Measurements from ENCODE around the gene QRSL1. TPM values are rescaled to one million over a fixed set of nuclear protein-coding genes. Genes with fewer than 3 reads are reported as not detected.

The QRSL1 gene
- total and polyA plus RNA-seq, 2 donors, result 9.4 to 12.3 TPM

GRCh38 chr6:106630366-106630765, 988 bp downstream of the QRSL1 start:
- no peaks in the 10 kb centered on the region for H3K36me3 ChIP-seq (ENCODE audit: control insufficient read depth in 2 of 2, insufficient read depth in 2 of 2, low read length in 1 of 2)
- DNase-seq (ENCODE audit: low read depth in 6 of 9, low spot score in 9 of 9), result peak in 3 of 9 donors; percentile 4 to 20 (median 13)
- 81% methylated on average over 5 of the region's 5 CpGs for WGBS
- no peak overlapping the region for H3K27ac ChIP-seq (ENCODE audit: low read depth in 1 of 2, low read length in 1 of 2)
- H3K4me1 ChIP-seq (ENCODE audit: control insufficient read depth in 2 of 2, insufficient read depth in 2 of 2, low read length in 2 of 2), result peaks cover 6 to 7% of the 10 kb centered on the region in 2 donors
- no peaks in the 10 kb centered on the region for H3K27me3 ChIP-seq (ENCODE audit: control insufficient read depth in 2 of 2, insufficient read depth in 1 of 2, low read length in 1 of 2)
- H3K4me3 ChIP-seq (ENCODE audit: low read length in 2 of 2), result peak overlapping the region; percentile 72 to 77
- H3K9me3 ChIP-seq (ENCODE audit: control insufficient read depth in 2 of 2, insufficient read depth in 1 of 2, low read length in 1 of 2), result no peaks in the 10 kb centered on the region

- Histone ChIP-seq H3K27me3 (ENCODE audit: control insufficient read depth in 2 of 2, insufficient read depth in 1 of 2, low read length in 1 of 2) (no peaks in the 10 kb centered on the region), H3K4me3 (ENCODE audit: low read length in 2 of 2) (no peak overlapping the region), H3K27ac (ENCODE audit: low read depth in 1 of 2, low read length in 1 of 2) (no peak overlapping the region), H3K36me3 (ENCODE audit: control insufficient read depth in 2 of 2, insufficient read depth in 2 of 2, low read length in 1 of 2) (no peaks in the 10 kb centered on the region), H3K9me3 (ENCODE audit: control insufficient read depth in 2 of 2, insufficient read depth in 1 of 2, low read length in 1 of 2) (no peaks in the 10 kb centered on the region), H3K4me1 (ENCODE audit: control insufficient read depth in 2 of 2, insufficient read depth in 2 of 2, low read length in 2 of 2) (peaks cover 6 to 7% of the 10 kb centered on the region in 2 donors)
- 98% methylated on average over 1 of the region's 1 CpG for WGBS
- DNase-seq (ENCODE audit: low read depth in 6 of 9, low spot score in 9 of 9), result no peak
Measured at GRCh38 chr6:106631346-106631745, 2.0 kb downstream of the QRSL1 start.

- peaks cover 3 to 8% of the 10 kb centered on the region in 2 donors for H3K4me1 ChIP-seq (ENCODE audit: control insufficient read depth in 2 of 2, insufficient read depth in 2 of 2, low read length in 2 of 2)
- H3K27ac ChIP-seq (ENCODE audit: low read depth in 1 of 2, low read length in 1 of 2), result no peak overlapping the region
- H3K27me3 ChIP-seq (ENCODE audit: control insufficient read depth in 2 of 2, insufficient read depth in 1 of 2, low read length in 1 of 2), result no peaks in the 10 kb centered on the region
- no peaks in the 10 kb centered on the region for H3K36me3 ChIP-seq (ENCODE audit: control insufficient read depth in 2 of 2, insufficient read depth in 2 of 2, low read length in 1 of 2)
- no peak for DNase-seq (ENCODE audit: low read depth in 6 of 9, low spot score in 9 of 9)
- no peaks in the 10 kb centered on the region for H3K9me3 ChIP-seq (ENCODE audit: control insufficient read depth in 2 of 2, insufficient read depth in 1 of 2, low read length in 1 of 2)
- H3K4me3 ChIP-seq (ENCODE audit: low read length in 2 of 2), result no peak overlapping the region
- 97% methylated on average over 5 of the region's 5 CpGs for WGBS
Measured at GRCh38 chr6:106634565-106634964, 5.2 kb downstream of the QRSL1 start.

GRCh38 chr6:106637051-106637716, 7.8 kb downstream of the QRSL1 start:
- no peaks in the 10 kb centered on the region for H3K27me3 ChIP-seq (ENCODE audit: control insufficient read depth in 2 of 2, insufficient read depth in 1 of 2, low read length in 1 of 2)
- no peaks in the 10 kb centered on the region for H3K9me3 ChIP-seq (ENCODE audit: control insufficient read depth in 2 of 2, insufficient read depth in 1 of 2, low read length in 1 of 2)
- no peak overlapping the region for H3K4me3 ChIP-seq (ENCODE audit: low read length in 2 of 2)
- DNase-seq (ENCODE audit: low read depth in 6 of 9, low spot score in 9 of 9), result no peak
- peaks cover 0 to 3% of the 10 kb centered on the region in 2 donors for H3K4me1 ChIP-seq (ENCODE audit: control insufficient read depth in 2 of 2, insufficient read depth in 2 of 2, low read length in 2 of 2)
- H3K36me3 ChIP-seq (ENCODE audit: control insufficient read depth in 2 of 2, insufficient read depth in 2 of 2, low read length in 1 of 2), result peaks cover 0 to 7% of the 10 kb centered on the region in 2 donors
- 37% methylated on average over 7 of the region's 7 CpGs for WGBS
- peak overlapping the region in 1 of 2 donors; percentile 10 for H3K27ac ChIP-seq (ENCODE audit: low read depth in 1 of 2, low read length in 1 of 2)

GRCh38 chr6:106637717-106638341, 8.5 kb downstream of the QRSL1 start:
- Histone ChIP-seq H3K27me3 (ENCODE audit: control insufficient read depth in 2 of 2, insufficient read depth in 1 of 2, low read length in 1 of 2) (no peaks in the 10 kb centered on the region), H3K9me3 (ENCODE audit: control insufficient read depth in 2 of 2, insufficient read depth in 1 of 2, low read length in 1 of 2) (no peaks in the 10 kb centered on the region), H3K4me3 (ENCODE audit: low read length in 2 of 2) (no peak overlapping the region), H3K27ac (ENCODE audit: low read depth in 1 of 2, low read length in 1 of 2) (peak overlapping the region in 1 of 2 donors; percentile 10), H3K36me3 (ENCODE audit: control insufficient read depth in 2 of 2, insufficient read depth in 2 of 2, low read length in 1 of 2) (peaks cover 4 to 14% of the 10 kb centered on the region in 2 donors), H3K4me1 (ENCODE audit: control insufficient read depth in 2 of 2, insufficient read depth in 2 of 2, low read length in 2 of 2) (peaks cover 0 to 3% of the 10 kb centered on the region in 2 donors)
- no peak for DNase-seq (ENCODE audit: low read depth in 6 of 9, low spot score in 9 of 9)
- 51% methylated on average over 6 of the region's 6 CpGs for WGBS

DNA sequence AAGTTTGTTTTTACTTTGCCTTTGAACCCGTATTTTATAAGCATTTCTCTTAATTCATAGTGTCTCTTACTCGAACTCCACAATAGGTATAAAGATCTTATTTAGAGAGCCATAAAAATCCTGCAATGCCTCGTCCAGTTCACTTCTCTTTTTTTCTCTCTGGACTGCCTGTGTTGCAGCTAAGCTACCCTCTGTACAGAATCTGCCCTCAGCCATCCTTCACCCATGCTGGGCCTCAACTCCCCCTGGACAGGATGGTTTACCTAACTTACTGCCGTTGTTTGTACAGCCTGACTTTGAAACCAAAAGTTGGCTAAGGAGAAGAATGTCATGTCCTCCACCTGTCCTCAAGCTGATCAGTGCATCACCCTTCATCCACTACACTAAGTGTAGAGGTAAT, 10.4 kb downstream of the QRSL1 start:
- 97% methylated on average over 4 of the region's 4 CpGs for WGBS
- Histone ChIP-seq H3K27me3 (ENCODE audit: control insufficient read depth in 2 of 2, insufficient read depth in 1 of 2, low read length in 1 of 2) (no peaks in the 10 kb centered on the region), H3K4me1 (ENCODE audit: control insufficient read depth in 2 of 2, insufficient read depth in 2 of 2, low read length in 2 of 2) (peaks cover 0 to 3% of the 10 kb centered on the region in 2 donors), H3K9me3 (ENCODE audit: control insufficient read depth in 2 of 2, insufficient read depth in 1 of 2, low read length in 1 of 2) (no peaks in the 10 kb centered on the region), H3K4me3 (ENCODE audit: low read length in 2 of 2) (no peak overlapping the region), H3K27ac (ENCODE audit: low read depth in 1 of 2, low read length in 1 of 2) (no peak overlapping the region), H3K36me3 (ENCODE audit: control insufficient read depth in 2 of 2, insufficient read depth in 2 of 2, low read length in 1 of 2) (peaks cover 8 to 21% of the 10 kb centered on the region in 2 donors)
- DNase-seq (ENCODE audit: low read depth in 6 of 9, low spot score in 9 of 9), result no peak

DNA sequence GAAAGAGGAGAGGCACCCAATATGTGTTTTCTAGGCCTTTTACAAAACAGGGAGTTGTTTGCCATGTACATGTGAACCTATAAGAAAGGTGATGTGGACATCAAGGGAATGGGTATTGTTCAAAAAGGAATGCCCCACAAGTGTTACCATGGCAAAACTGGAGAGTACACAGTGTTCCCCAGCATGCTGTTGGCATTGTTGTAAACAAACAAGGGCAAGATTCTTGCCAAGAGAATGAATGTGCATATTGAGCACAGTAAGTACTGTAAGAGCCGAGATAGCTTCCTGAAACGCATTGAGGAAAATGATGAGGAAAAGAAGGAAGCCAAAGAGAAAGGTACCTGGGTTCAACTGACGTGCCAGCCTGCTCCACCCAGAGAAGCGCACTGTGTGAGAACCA, 13.1 kb downstream of the QRSL1 start:
- no peaks in the 10 kb centered on the region for H3K9me3 ChIP-seq (ENCODE audit: control insufficient read depth in 2 of 2, insufficient read depth in 1 of 2, low read length in 1 of 2)
- peaks cover 8 to 21% of the 10 kb centered on the region in 2 donors for H3K36me3 ChIP-seq (ENCODE audit: control insufficient read depth in 2 of 2, insufficient read depth in 2 of 2, low read length in 1 of 2)
- DNase-seq (ENCODE audit: low read depth in 6 of 9, low spot score in 9 of 9), result no peak
- no peaks in the 10 kb centered on the region for H3K4me1 ChIP-seq (ENCODE audit: control insufficient read depth in 2 of 2, insufficient read depth in 2 of 2, low read length in 2 of 2)
- no peaks in the 10 kb centered on the region for H3K27me3 ChIP-seq (ENCODE audit: control insufficient read depth in 2 of 2, insufficient read depth in 1 of 2, low read length in 1 of 2)
- H3K4me3 ChIP-seq (ENCODE audit: low read length in 2 of 2), result no peak overlapping the region
- over 99% methylated on average over 4 of the region's 4 CpGs for whole genome bisulfite sequencing
- no peak overlapping the region for H3K27ac ChIP-seq (ENCODE audit: low read depth in 1 of 2, low read length in 1 of 2)

- H3K4me1 ChIP-seq (ENCODE audit: control insufficient read depth in 2 of 2, insufficient read depth in 2 of 2, low read length in 2 of 2), result no peaks in the 10 kb centered on the region
- DNase-seq (ENCODE audit: low read depth in 6 of 9, low spot score in 9 of 9), result no peak
- no peak overlapping the region for H3K27ac ChIP-seq (ENCODE audit: low read depth in 1 of 2, low read length in 1 of 2)
- H3K27me3 ChIP-seq (ENCODE audit: control insufficient read depth in 2 of 2, insufficient read depth in 1 of 2, low read length in 1 of 2), result no peaks in the 10 kb centered on the region
- 98% methylated on average over 2 of the region's 2 CpGs for WGBS
- peaks cover 8 to 21% of the 10 kb centered on the region in 2 donors for H3K36me3 ChIP-seq (ENCODE audit: control insufficient read depth in 2 of 2, insufficient read depth in 2 of 2, low read length in 1 of 2)
- H3K9me3 ChIP-seq (ENCODE audit: control insufficient read depth in 2 of 2, insufficient read depth in 1 of 2, low read length in 1 of 2), result no peaks in the 10 kb centered on the region
- no peak overlapping the region for H3K4me3 ChIP-seq (ENCODE audit: low read length in 2 of 2)
Measured at GRCh38 chr6:106643061-106643460, 13.7 kb downstream of the QRSL1 start.

- WGBS, result 83% methylated on average over 7 of the region's 7 CpGs
- DNase-seq (ENCODE audit: low read depth in 6 of 9, low spot score in 9 of 9), result no peak
- no peaks in the 10 kb centered on the region for H3K27me3 ChIP-seq (ENCODE audit: control insufficient read depth in 2 of 2, insufficient read depth in 1 of 2, low read length in 1 of 2)
- no peaks in the 10 kb centered on the region for H3K9me3 ChIP-seq (ENCODE audit: control insufficient read depth in 2 of 2, insufficient read depth in 1 of 2, low read length in 1 of 2)
- no peak overlapping the region for H3K4me3 ChIP-seq (ENCODE audit: low read length in 2 of 2)
- H3K36me3 ChIP-seq (ENCODE audit: control insufficient read depth in 2 of 2, insufficient read depth in 2 of 2, low read length in 1 of 2), result peaks cover 13 to 37% of the 10 kb centered on the region in 2 donors
- no peaks in the 10 kb centered on the region for H3K4me1 ChIP-seq (ENCODE audit: control insufficient read depth in 2 of 2, insufficient read depth in 2 of 2, low read length in 2 of 2)
- H3K27ac ChIP-seq (ENCODE audit: low read depth in 1 of 2, low read length in 1 of 2), result no peak overlapping the region
Measured at GRCh38 chr6:106648651-106649308, 19.4 kb downstream of the QRSL1 start.

All from thymus (tissue), 11 donors.